HepG2 (cell line): Measurements from ENCODE around the gene KATNB1. TPM values are rescaled to one million over a fixed set of nuclear protein-coding genes. Genes with fewer than 3 reads are reported as not detected.

Experiments
- ATAC-seq: fragments of 200-7000 bp; cut with Tn5 transposase; 3 replicates; pipeline ENCODE4 v1.9.1; 2020; ENCODE audit warnings: mild to moderate bottlenecking, moderate library complexity
- BruUV-seq: library from RNA; stranded (reverse); fragments of 400-500 nt; replicated peaks from 2 replicates; lab custom pipeline; 2021; lab: Mats Ljungman, UMichigan
- CTCF ChIA-PET: fragments of 300-600 bp; formaldehyde crosslinking; extraction: SDS; loops from one replicate; lab custom pipeline; 2021; ENCODE audit warnings: low total read pairs, inconsistent platforms, low intra/inter-chr PET ratio; lab: Yijun Ruan, JAX
- POLR2A ChIA-PET: fragments of 350-600 bp; sonication (Branson Sonifier 250); formaldehyde crosslinking; loops from one replicate; lab custom pipeline; 2020; ENCODE audit warnings: antibody characterized with exemption, inconsistent platforms; lab: Yijun Ruan, JAX
- DNase-seq: peaks from one replicate; pipeline ENCODE4 v3.0.0-alpha.2; 2015; ENCODE audit warnings: low spot score
- FAIRE-seq: peaks from 3 replicates; lab custom pipeline; 2011; peaks lifted over from hg19 to GRCh38; lab: Jason Lieb, UNC
- H2AFZ ChIP-seq: one replicate; pipeline ENCODE4 v1.6.1; 2011; ENCODE audit warnings: low read length, inconsistent platforms
- H3K27ac ChIP-seq: fragments of 300-600 bp; 3 replicates; pipeline ENCODE4 v1.8.0; 2011; ENCODE audit warnings: mixed run types, mild to moderate bottlenecking, mixed read lengths, low read length, inconsistent platforms; ENCODE audit not compliant: insufficient read depth; ENCODE audit errors: extremely low read length
- H3K27me3 ChIP-seq, 2 experiments: fragments of 200-600 bp in 1 of 2; 2 replicates in 1 of 2; 3 replicates in 1 of 2; pipeline versions ENCODE4 v1.6.0 to v1.8.0; 2011; ENCODE audit warnings: low read length in 2 of 2, mild to moderate bottlenecking in 2 of 2, moderate library complexity in 2 of 2, inconsistent platforms in 1 of 2; ENCODE audit not compliant: insufficient read depth in 2 of 2, control insufficient read depth in 1 of 2
- H3K36me3 ChIP-seq, 2 experiments: fragments of 200-600 bp in 1 of 2; replicated peaks in 1 of 2; 2 replicates in 1 of 2; 3 replicates in 1 of 2; pipeline versions ENCODE4 v1.5.1 to v1.8.0; 2011; ENCODE audit warnings: low read length in 2 of 2, inconsistent platforms in 1 of 2; ENCODE audit not compliant: insufficient read depth in 2 of 2, control insufficient read depth in 1 of 2
- H3K4me1 ChIP-seq: 2 replicates; pipeline ENCODE4 v1.5.1; 2012; ENCODE audit warnings: low read length, inconsistent platforms; ENCODE audit not compliant: insufficient read depth
- H3K4me2 ChIP-seq: 2 replicates; pipeline ENCODE4 v1.6.0; 2011; ENCODE audit warnings: low read depth, low read length, inconsistent platforms
- H3K4me3 ChIP-seq, 3 experiments: fragments of 200-600 bp in 1 of 3; sonication (generic), shearing (Covaris generic) in 1 of 3; replicated peaks in 1 of 3; 2 replicates each; pipeline ENCODE4 v1.5.1; 2011 to 2016; ENCODE audit warnings: low read length in 3 of 3, inconsistent platforms in 2 of 3, low read depth in 2 of 3, mild to moderate bottlenecking in 2 of 3, control low read depth in 1 of 3, mixed read lengths in 1 of 3; ENCODE audit not compliant: insufficient read depth in 1 of 3
- H3K79me2 ChIP-seq: one replicate; pipeline ENCODE4 v1.6.1; 2011; ENCODE audit warnings: low read length, inconsistent platforms; ENCODE audit not compliant: insufficient read depth
- H3K9ac ChIP-seq: 2 replicates; pipeline ENCODE4 v1.6.0; 2011; ENCODE audit warnings: mild to moderate bottlenecking, low read depth, low read length, inconsistent platforms; ENCODE audit not compliant: insufficient read depth
- H3K9me3 ChIP-seq: 2 replicates; pipeline ENCODE4 v1.5.1; 2012; ENCODE audit warnings: mild to moderate bottlenecking, low read length
- H4K20me1 ChIP-seq: 2 replicates; pipeline ENCODE4 v1.6.0; 2011; ENCODE audit warnings: inconsistent platforms, mild to moderate bottlenecking, low read length, moderate library complexity; ENCODE audit not compliant: insufficient read depth
- MYC ChIP-seq: sonication (generic); formaldehyde crosslinking; IDR thresholded peaks from 2 replicates; pipeline ENCODE4 v1.9.0; 2021; ENCODE audit warnings: missing genetic modification reagents, borderline replicate concordance
- NCOA2 ChIP-seq: sonication (generic); formaldehyde crosslinking; IDR thresholded peaks from 2 replicates; pipeline ENCODE4 v1.8.0; 2022; ENCODE audit warnings: inconsistent platforms
- SAP130 ChIP-seq: IDR thresholded peaks from 2 replicates; pipeline ENCODE4 v1.6.1; 2016; ENCODE audit warnings: low read depth
- SOX13 ChIP-seq, 3 experiments: fragments of 450-650 bp in 1 of 3; sonication (generic) in 1 of 3; formaldehyde crosslinking in 1 of 3; IDR thresholded peaks in 2 of 3; conservative IDR thresholded peaks in 1 of 3; 2 replicates each; pipeline versions ENCODE4 v1.5.0 to v1.6.1; 2016 to 2020; ENCODE audit warnings: antibody characterized with exemption in 1 of 3, mild to moderate bottlenecking in 1 of 3, missing compliant biosample characterization in 1 of 3, missing genetic modification reagents in 1 of 3, moderate library complexity in 1 of 3
- SP4 ChIP-seq: sonication (generic); formaldehyde crosslinking; IDR thresholded peaks from 2 replicates; pipeline ENCODE4 v1.8.1; 2023; ENCODE audit warnings: mild to moderate bottlenecking, missing genetic modification reagents
- TBX3 ChIP-seq: fragments of 450-650 bp; IDR thresholded peaks from 2 replicates; pipeline ENCODE4 v1.6.1; 2017; ENCODE audit warnings: antibody characterized with exemption, mild to moderate bottlenecking, inconsistent platforms, borderline replicate concordance
- THAP11 ChIP-seq: IDR thresholded peaks from 2 replicates; pipeline ENCODE4 v1.6.1; 2016; ENCODE audit warnings: missing biosample characterization, missing genetic modification reagents
- ZNF605 ChIP-seq: sonication (generic); formaldehyde crosslinking; IDR thresholded peaks from 2 replicates; pipeline ENCODE4 v1.8.0; 2022; ENCODE audit warnings: mild to moderate bottlenecking, missing genetic modification reagents
- ZNF781 ChIP-seq: sonication (generic); formaldehyde crosslinking; IDR thresholded peaks from 2 replicates; pipeline ENCODE4 v1.5.1; 2020; ENCODE audit warnings: borderline replicate concordance, mild to moderate bottlenecking, missing genetic modification reagents; ENCODE audit errors: not compliant biosample characterization
- WGBS: methylation state at CpG from one replicate; pipeline ENCODE4 v1.1.6; 2017; ENCODE audit warnings: low lambda C conversion rate; 5-methylcytosine and 5-hydroxymethylcytosine counted together
- in situ Hi-C: cut with HindIII; loops from 2 replicates; pipeline ENCODE4 v1.10.0; 2017; ENCODE audit warnings: low pct_unique_long_range_greater_than_20kb; ENCODE audit not compliant: extremely low pct_ligation_motif_present
- intact Hi-C: fragments of 100-400 bp; cut with micrococcal nuclease; formaldehyde crosslinking; loops from one replicate; pipeline ENCODE4 v1.10.0; 2022; ENCODE audit not compliant: unreplicated experiment
- polyA plus RNA-seq, 8 experiments: library from polyadenylated mRNA; depleted of rRNA in 3 of 8; stranded (reverse) in 7 of 8; unstranded in 1 of 8; fragments of >200 nt; fragmentation: Illumina TruSeq in 4 of 8; extraction: Trizol in 4 of 8; gene quantifications; 2 replicates each; pipeline versions ENCODE4 v1.2.1 to v1.2.3, GENCODE V29; 2011 to 2016; ENCODE audit warnings: low read depth in 4 of 8, missing spikeins in 1 of 8, mixed read lengths in 1 of 8; ENCODE audit not compliant: insufficient read depth in 1 of 8
- total RNA-seq, 5 experiments: library from RNA; depleted of rRNA; stranded (reverse); fragments of >200 nt; fragmentation: Illumina TruSeq; extraction: Trizol; gene quantifications; 2 replicates each; pipeline ENCODE4 v1.2.3, GENCODE V29; 2016; ENCODE audit warnings: low read depth in 1 of 5
- TF ChIP-seq, protein P1 (sequence below): sonication (generic); formaldehyde crosslinking; IDR thresholded peaks from 2 replicates; pipeline ENCODE4 v1.4.0; 2020; ENCODE audit warnings: mild to moderate bottlenecking, missing genetic modification reagents, borderline replicate concordance
- TF ChIP-seq, protein P2 (sequence below): sonication (generic); formaldehyde crosslinking; IDR thresholded peaks from 2 replicates; pipeline ENCODE4 v1.5.1; 2020; ENCODE audit warnings: mild to moderate bottlenecking, missing genetic modification reagents, moderate library complexity
- TF ChIP-seq, protein P3 (sequence below): sonication (generic); formaldehyde crosslinking; IDR thresholded peaks from 2 replicates; pipeline ENCODE4 v1.9.0; 2022; ENCODE audit warnings: missing genetic modification reagents, mild to moderate bottlenecking, borderline replicate concordance

KATNB1 gene
- total and polyA plus RNA-seq, 2 of the 13 experiments (the other 11 are each of a cell fraction or from before 2014, with no cell fraction given) = 31.5 to 43.5 TPM

DNA sequence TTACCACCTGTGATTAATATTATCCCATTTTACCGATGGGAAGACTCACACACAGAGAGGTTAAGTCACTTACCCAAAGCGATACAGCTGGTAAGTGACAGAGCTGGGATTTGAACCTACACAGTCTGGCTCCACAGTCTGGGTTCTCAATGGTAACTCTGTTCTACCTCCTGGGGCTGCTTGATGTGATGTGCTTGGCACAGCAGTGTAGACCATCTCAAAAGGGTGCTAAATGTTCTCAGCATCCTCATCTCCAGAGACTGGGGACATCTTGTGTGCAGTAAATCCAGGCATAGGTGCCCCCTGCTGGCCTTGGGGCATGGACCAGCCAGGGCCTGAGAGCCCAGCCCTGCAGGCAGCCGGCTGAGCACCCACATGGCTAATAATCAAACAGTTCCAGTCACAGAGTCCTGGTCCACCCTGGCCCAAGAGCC lies 15.4 kb upstream of the KATNB1 start:
- Histone ChIP-seq H3K4me3 (no peak overlapping the region), H3K36me3 (no peaks in the 10 kb centered on the region), H2AFZ (no peak overlapping the region), H3K9ac (no peak overlapping the region), H3K9me3 (no peaks in the 10 kb centered on the region), H3K27ac (no peak overlapping the region), H3K27me3 (no peaks in the 10 kb centered on the region), H4K20me1 (no peaks in the 10 kb centered on the region), H3K4me1 (peaks cover 29% of the 10 kb centered on the region), H3K79me2 (no peaks in the 10 kb centered on the region), H3K4me2 (0 out of 2 replicates have a peak overlapping the region, but pooled peaks have one; percentile 16)
- CTCF ChIA-PET = interaction anchor here (0.7 to 4.4 kb wide), 9 partner anchors 10 to 154 kb away, joined by 3 to 151 read pairs (median 4); no protein-coding TSS in a partner anchor
- FAIRE-seq = peak; percentile 94
- peak; percentile 96 for ATAC-seq
- intact Hi-C loops (loop anchor here (1.0 to 5.0 kb wide), 8 partner anchors 16 to 144 kb away; no protein-coding TSS in a partner anchor), in situ Hi-C loops (no loop called here)
- no TSS peak for BruUV-seq
- 44% methylated on average over 3 of the region's 3 CpGs for WGBS
- POLR2A ChIA-PET = no interaction called here
- DNase-seq = peak; percentile 72
- TF ChIP-seq MYC (CRISPR knock-in tag) (peak; percentile 56; the same call in 1 of the 2 replicates), ZNF781 (CRISPR knock-in tag) (peak; percentile 40), NCOA2 (CRISPR knock-in tag) (0 out of 2 replicates have a peak, but pooled peaks have one; percentile 10), TBX3 (no peak), ZNF605 (CRISPR knock-in tag) (0 out of 2 replicates have a peak, but pooled peaks have one; percentile 64), SOX13 (IDR thresholded peaks at IDR 0.05) (no peak), SOX13 (CRISPR knock-in tag; conservative IDR thresholded peaks at IDR 0.05 in 1 of 2, IDR thresholded peaks at IDR 0.05 in 1 of 2) (0 out of 4 replicates have a peak, but pooled peaks of 1 of the 2 experiments have one; percentile 17), SAP130 (CRISPR knock-in tag) (peak; percentile 53), THAP11 (CRISPR knock-in tag) (peak; percentile 73), SP4 (CRISPR knock-in tag) (peak; percentile 52; the same call in 1 of the 2 replicates)
- TF ChIP-seq, protein P1, sequence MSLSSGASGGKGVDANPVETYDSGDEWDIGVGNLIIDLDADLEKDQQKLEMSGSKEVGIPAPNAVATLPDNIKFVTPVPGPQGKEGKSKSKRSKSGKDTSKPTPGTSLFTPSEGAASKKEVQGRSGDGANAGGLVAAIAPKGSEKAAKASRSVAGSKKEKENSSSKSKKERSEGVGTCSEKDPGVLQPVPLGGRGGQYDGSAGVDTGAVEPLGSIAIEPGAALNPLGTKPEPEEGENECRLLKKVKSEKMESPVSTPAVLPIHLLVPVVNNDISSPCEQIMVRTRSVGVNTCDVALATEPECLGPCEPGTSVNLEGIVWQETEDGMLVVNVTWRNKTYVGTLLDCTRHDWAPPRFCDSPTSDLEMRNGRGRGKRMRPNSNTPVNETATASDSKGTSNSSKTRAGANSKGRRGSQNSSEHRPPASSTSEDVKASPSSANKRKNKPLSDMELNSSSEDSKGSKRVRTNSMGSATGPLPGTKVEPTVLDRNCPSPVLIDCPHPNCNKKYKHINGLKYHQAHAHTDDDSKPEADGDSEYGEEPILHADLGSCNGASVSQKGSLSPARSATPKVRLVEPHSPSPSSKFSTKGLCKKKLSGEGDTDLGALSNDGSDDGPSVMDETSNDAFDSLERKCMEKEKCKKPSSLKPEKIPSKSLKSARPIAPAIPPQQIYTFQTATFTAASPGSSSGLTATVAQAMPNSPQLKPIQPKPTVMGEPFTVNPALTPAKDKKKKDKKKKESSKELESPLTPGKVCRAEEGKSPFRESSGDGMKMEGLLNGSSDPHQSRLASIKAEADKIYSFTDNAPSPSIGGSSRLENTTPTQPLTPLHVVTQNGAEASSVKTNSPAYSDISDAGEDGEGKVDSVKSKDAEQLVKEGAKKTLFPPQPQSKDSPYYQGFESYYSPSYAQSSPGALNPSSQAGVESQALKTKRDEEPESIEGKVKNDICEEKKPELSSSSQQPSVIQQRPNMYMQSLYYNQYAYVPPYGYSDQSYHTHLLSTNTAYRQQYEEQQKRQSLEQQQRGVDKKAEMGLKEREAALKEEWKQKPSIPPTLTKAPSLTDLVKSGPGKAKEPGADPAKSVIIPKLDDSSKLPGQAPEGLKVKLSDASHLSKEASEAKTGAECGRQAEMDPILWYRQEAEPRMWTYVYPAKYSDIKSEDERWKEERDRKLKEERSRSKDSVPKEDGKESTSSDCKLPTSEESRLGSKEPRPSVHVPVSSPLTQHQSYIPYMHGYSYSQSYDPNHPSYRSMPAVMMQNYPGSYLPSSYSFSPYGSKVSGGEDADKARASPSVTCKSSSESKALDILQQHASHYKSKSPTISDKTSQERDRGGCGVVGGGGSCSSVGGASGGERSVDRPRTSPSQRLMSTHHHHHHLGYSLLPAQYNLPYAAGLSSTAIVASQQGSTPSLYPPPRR = no peak
- TF ChIP-seq, protein P2, sequence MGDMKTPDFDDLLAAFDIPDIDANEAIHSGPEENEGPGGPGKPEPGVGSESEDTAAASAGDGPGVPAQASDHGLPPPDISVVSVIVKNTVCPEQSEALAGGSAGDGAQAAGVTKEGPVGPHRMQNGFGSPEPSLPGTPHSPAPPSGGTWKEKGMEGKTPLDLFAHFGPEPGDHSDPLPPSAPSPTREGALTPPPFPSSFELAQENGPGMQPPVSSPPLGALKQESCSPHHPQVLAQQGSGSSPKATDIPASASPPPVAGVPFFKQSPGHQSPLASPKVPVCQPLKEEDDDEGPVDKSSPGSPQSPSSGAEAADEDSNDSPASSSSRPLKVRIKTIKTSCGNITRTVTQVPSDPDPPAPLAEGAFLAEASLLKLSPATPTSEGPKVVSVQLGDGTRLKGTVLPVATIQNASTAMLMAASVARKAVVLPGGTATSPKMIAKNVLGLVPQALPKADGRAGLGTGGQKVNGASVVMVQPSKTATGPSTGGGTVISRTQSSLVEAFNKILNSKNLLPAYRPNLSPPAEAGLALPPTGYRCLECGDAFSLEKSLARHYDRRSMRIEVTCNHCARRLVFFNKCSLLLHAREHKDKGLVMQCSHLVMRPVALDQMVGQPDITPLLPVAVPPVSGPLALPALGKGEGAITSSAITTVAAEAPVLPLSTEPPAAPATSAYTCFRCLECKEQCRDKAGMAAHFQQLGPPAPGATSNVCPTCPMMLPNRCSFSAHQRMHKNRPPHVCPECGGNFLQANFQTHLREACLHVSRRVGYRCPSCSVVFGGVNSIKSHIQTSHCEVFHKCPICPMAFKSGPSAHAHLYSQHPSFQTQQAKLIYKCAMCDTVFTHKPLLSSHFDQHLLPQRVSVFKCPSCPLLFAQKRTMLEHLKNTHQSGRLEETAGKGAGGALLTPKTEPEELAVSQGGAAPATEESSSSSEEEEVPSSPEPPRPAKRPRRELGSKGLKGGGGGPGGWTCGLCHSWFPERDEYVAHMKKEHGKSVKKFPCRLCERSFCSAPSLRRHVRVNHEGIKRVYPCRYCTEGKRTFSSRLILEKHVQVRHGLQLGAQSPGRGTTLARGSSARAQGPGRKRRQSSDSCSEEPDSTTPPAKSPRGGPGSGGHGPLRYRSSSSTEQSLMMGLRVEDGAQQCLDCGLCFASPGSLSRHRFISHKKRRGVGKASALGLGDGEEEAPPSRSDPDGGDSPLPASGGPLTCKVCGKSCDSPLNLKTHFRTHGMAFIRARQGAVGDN (CRISPR knock-in tag) = peak; percentile 74
- TF ChIP-seq, protein P3, sequence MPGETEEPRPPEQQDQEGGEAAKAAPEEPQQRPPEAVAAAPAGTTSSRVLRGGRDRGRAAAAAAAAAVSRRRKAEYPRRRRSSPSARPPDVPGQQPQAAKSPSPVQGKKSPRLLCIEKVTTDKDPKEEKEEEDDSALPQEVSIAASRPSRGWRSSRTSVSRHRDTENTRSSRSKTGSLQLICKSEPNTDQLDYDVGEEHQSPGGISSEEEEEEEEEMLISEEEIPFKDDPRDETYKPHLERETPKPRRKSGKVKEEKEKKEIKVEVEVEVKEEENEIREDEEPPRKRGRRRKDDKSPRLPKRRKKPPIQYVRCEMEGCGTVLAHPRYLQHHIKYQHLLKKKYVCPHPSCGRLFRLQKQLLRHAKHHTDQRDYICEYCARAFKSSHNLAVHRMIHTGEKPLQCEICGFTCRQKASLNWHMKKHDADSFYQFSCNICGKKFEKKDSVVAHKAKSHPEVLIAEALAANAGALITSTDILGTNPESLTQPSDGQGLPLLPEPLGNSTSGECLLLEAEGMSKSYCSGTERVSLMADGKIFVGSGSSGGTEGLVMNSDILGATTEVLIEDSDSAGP = peak; percentile 70
